ENCODE results near the gene CCNY. TPM values are rescaled to one million over a fixed set of nuclear protein-coding genes. Genes with fewer than 3 reads are reported as not detected.

CCNY gene
- total and polyA plus RNA-seq, 2 experiments from 2014 or later: 38.9 to 79.9 TPM

DNA sequence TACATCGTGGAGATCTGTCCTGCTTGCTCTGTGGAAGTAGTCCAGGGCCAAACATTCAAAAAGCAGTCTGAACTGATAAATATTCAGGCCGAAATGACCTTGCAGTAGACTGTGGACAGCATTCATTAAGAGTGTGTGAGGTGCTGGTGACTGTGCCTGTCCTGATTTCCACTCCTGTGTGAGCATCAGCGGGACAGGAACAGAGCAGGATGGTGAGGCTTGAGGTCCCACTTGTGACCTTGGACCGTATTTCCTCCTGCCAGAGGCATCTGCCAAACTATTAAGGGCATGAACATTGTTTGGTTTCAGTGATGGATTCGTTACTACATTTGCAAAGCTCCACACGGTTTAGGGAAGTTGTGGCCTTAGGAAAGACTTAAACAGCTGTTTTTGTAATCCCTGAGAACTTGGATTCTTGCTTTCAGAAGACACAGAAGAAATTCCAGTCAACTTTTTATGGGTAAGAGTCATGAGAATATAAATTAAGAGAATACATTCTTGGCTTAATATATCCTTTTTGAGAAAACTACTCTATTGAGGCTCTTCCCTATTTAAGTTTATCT, 32.8 kb downstream of the CCNY start:
- Histone ChIP-seq H3K27ac (peak overlapping the region; percentile 57), H3K36me3 (no peaks in the 10 kb centered on the region), H3K27me3 (no peaks in the 10 kb centered on the region), H3K4me1 (ENCODE audit: low read depth) (peaks cover 25% of the 10 kb centered on the region), H3K4me3 (no peak overlapping the region), H3K9me3 (ENCODE audit: low read depth) (no peaks in the 10 kb centered on the region)
- no peak for TF ChIP-seq CTCF (IDR thresholded peaks at IDR 0.05; ENCODE audit: low read depth, low read length)
- no peak for DNase-seq (ENCODE audit: low read depth in 1 of 2, low spot score in 1 of 2)

GRCh38 chr10:35371731-35372130, 35.4 kb downstream of the CCNY start:
- H3K27ac ChIP-seq: peak overlapping the region; percentile 71

DNA sequence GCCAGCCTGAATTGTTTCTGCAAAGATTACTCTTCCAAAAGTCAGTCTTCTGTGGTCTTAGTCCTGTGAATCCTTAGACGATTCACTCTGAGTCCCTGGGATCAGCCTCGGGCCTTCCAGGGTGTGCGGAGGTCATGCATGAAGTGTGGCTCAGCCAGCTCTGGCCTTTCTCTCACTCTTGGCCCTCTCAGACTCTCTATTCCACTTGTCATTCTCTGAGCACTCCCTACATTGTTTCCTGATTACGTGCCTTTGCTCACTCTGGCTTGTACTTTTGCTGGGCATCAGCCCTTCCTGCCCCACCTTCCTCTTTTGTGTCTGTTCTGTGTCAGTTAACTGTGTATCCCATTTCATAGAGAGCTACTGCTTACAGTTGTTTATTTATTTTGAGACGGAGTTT, 36.0 kb downstream of the CCNY start:
- Histone ChIP-seq H3K27ac (peak overlapping the region; percentile 71), H3K4me1 (ENCODE audit: low read depth) (peaks cover 19% of the 10 kb centered on the region), H3K9me3 (ENCODE audit: low read depth) (no peaks in the 10 kb centered on the region), H3K36me3 (no peaks in the 10 kb centered on the region), H3K27me3 (no peaks in the 10 kb centered on the region), H3K4me3 (no peak overlapping the region)
- DNase-seq (ENCODE audit: low read depth in 1 of 2, low spot score in 1 of 2): peak; percentile 41 to 75
- no peak for TF ChIP-seq CTCF (IDR thresholded peaks at IDR 0.05; ENCODE audit: low read depth, low read length)

More at GRCh38 chr10:35371731-35372130, 35.4 kb downstream of the CCNY start:
- H3K9me3 ChIP-seq (ENCODE audit: low read depth): no peaks in the 10 kb centered on the region
- TF ChIP-seq CTCF (IDR thresholded peaks at IDR 0.05; ENCODE audit: low read depth, low read length): no peak
- H3K27me3 ChIP-seq: no peaks in the 10 kb centered on the region
- no peak overlapping the region for H3K4me3 ChIP-seq
- no peaks in the 10 kb centered on the region for H3K36me3 ChIP-seq
- H3K4me1 ChIP-seq (ENCODE audit: low read depth): peaks cover 19% of the 10 kb centered on the region
- DNase-seq (ENCODE audit: low read depth in 1 of 2, low spot score in 1 of 2): no peak

GRCh38 chr10:35375091-35375765, 38.9 kb downstream of the CCNY start:
- Histone ChIP-seq H3K9me3 (ENCODE audit: low read depth) (no peaks in the 10 kb centered on the region), H3K27ac (no peak overlapping the region), H3K4me3 (no peak overlapping the region), H3K36me3 (no peaks in the 10 kb centered on the region), H3K4me1 (ENCODE audit: low read depth) (peaks cover 11% of the 10 kb centered on the region), H3K27me3 (no peaks in the 10 kb centered on the region)
- peak in 1 of 2 donors; percentile 36 for DNase-seq (ENCODE audit: low read depth in 1 of 2, low spot score in 1 of 2)
- TF ChIP-seq CTCF (IDR thresholded peaks at IDR 0.05; ENCODE audit: low read depth, low read length): no peak

DNA sequence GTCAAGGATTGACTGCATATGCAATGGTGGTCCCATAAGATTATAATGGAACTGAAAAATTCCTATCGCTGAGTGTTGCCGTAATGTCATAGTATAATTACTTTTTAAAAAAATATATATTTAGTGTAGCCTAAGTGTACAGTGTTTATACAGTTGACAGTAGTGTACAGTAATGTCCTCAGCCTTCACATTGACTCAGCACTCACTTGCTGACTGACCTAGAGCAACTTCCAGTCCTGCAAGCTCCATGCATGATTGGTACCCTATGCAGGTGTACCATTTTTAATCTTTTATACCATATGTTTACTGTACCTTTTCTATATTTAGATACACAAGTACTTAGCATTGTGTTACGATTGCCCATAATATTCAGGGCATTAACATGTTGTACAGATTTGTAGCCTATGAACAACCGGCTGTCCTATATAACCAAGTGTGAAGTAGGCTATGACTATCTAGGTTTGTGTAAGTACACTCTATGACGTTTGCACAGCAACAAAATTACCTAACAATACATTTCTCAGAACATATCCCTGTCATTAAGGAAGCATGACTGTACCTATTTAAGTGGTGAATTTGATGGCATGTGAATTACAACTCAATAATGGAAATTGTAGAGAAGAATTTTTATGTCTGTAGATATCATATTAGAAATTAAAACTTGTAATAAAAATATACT, 40.9 kb downstream of the CCNY start:
- Histone ChIP-seq H3K36me3 (no peaks in the 10 kb centered on the region), H3K4me3 (no peak overlapping the region), H3K9me3 (ENCODE audit: low read depth) (no peaks in the 10 kb centered on the region), H3K27me3 (no peaks in the 10 kb centered on the region), H3K27ac (no peak overlapping the region), H3K4me1 (ENCODE audit: low read depth) (peaks cover 26% of the 10 kb centered on the region)
- no peak for DNase-seq (ENCODE audit: low read depth in 1 of 2, low spot score in 1 of 2)
- TF ChIP-seq CTCF (IDR thresholded peaks at IDR 0.05; ENCODE audit: low read depth, low read length): no peak

All from cardiac muscle cell (in vitro differentiated cells and primary cell).